Upper lobe of left lung (tissue), 4 donors: ENCODE measurements around the gene KRT33B.

Source experiments
- POLR2AphosphoS5 ChIP-seq, 2 donors: sonication (generic); formaldehyde crosslinking; IDR thresholded peaks; one replicate each; pipeline ENCODE4 v1.5.1; 2017; ENCODE audit warnings: antibody characterized with exemption in 2 of 2
- TF ChIP-seq, protein P1 (sequence below), 6 experiments: fragments of 450-650 bp in 4 of 6; fragments of 200-600 bp in 2 of 6; sonication (generic) in 2 of 6; IDR thresholded peaks; one replicate each; pipeline ENCODE4 v1.5.1; 2016 to 2019; ENCODE audit warnings: antibody characterized with exemption in 6 of 6

- TF ChIP-seq, protein P1, sequence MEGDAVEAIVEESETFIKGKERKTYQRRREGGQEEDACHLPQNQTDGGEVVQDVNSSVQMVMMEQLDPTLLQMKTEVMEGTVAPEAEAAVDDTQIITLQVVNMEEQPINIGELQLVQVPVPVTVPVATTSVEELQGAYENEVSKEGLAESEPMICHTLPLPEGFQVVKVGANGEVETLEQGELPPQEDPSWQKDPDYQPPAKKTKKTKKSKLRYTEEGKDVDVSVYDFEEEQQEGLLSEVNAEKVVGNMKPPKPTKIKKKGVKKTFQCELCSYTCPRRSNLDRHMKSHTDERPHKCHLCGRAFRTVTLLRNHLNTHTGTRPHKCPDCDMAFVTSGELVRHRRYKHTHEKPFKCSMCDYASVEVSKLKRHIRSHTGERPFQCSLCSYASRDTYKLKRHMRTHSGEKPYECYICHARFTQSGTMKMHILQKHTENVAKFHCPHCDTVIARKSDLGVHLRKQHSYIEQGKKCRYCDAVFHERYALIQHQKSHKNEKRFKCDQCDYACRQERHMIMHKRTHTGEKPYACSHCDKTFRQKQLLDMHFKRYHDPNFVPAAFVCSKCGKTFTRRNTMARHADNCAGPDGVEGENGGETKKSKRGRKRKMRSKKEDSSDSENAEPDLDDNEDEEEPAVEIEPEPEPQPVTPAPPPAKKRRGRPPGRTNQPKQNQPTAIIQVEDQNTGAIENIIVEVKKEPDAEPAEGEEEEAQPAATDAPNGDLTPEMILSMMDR (IDR thresholded peaks at IDR 0.05): no peak
- TF ChIP-seq POLR2AphosphoS5 (IDR thresholded peaks at IDR 0.05): no peak
Measured at GRCh38 chr17:41333836-41334235, 35.8 kb downstream of the KRT33B start.
